CD4-positive, alpha-beta T cell treated with Interleukin-6 at 100 ng/mL for 8 hours (primary cell): Measurements from ENCODE around the gene PXDC1.

Source experiments
- DNase-seq: peaks from one replicate; pipeline ENCODE4 v3.0.0-alpha.2; 2020; ENCODE audit warnings: mixed read lengths, low spot score

The PXDC1 gene

GRCh38 chr6:3751077-3751729 lies at the start of gene PXDC1:
PXDC1 (minus strand) TSS chr6:3751713; CDS start chr6:3751531, 182 bp downstream.
- DNase-seq = no peak

- DNase-seq = no peak
These were observed 49.5 kb upstream of the PXDC1 start for GRCh38 chr6:3800850-3801591.

GRCh38 chr6:3799719-3800118 lies 48.2 kb upstream of the PXDC1 start:
- no peak for DNase-seq

- DNase-seq = no peak
These were observed 46.8 kb upstream of the PXDC1 start for GRCh38 chr6:3798055-3798919.

GRCh38 chr6:3797231-3798054 lies 45.9 kb upstream of the PXDC1 start:
- DNase-seq = no peak

GRCh38 chr6:3796719-3797041 lies 45.2 kb upstream of the PXDC1 start:
- DNase-seq = no peak

GRCh38 chr6:3795836-3796718 lies 44.6 kb upstream of the PXDC1 start:
- no peak for DNase-seq

- no peak for DNase-seq
These were observed 42.6 kb upstream of the PXDC1 start for GRCh38 chr6:3794092-3794491.

- DNase-seq = no peak
These were observed 42.0 kb upstream of the PXDC1 start for GRCh38 chr6:3793545-3793944.

- no peak for DNase-seq
These were observed 40.2 kb upstream of the PXDC1 start for GRCh38 chr6:3791526-3792203.

- DNase-seq = no peak
These were observed 38.5 kb upstream of the PXDC1 start for GRCh38 chr6:3789896-3790558.

- no peak for DNase-seq
These were observed 37.7 kb upstream of the PXDC1 start for GRCh38 chr6:3789018-3789895.

GRCh38 chr6:3788408-3789017 lies 37.0 kb upstream of the PXDC1 start:
- DNase-seq = no peak

- DNase-seq = no peak
These were observed 34.6 kb upstream of the PXDC1 start for GRCh38 chr6:3786141-3786540.

GRCh38 chr6:3785745-3786098 lies 34.2 kb upstream of the PXDC1 start:
- DNase-seq = no peak

- no peak for DNase-seq
These were observed 33.6 kb upstream of the PXDC1 start for GRCh38 chr6:3784885-3785744.

GRCh38 chr6:3784423-3784822 lies 32.9 kb upstream of the PXDC1 start:
- DNase-seq = no peak
